Measurements from ENCODE around the gene PSMA6.
"Not testable (repeated sequence)": the region's sequence is repeated elsewhere in the genome, so short reads cannot be mapped to it uniquely, and the experiment has no call there.

The PSMA6 gene

DNA sequence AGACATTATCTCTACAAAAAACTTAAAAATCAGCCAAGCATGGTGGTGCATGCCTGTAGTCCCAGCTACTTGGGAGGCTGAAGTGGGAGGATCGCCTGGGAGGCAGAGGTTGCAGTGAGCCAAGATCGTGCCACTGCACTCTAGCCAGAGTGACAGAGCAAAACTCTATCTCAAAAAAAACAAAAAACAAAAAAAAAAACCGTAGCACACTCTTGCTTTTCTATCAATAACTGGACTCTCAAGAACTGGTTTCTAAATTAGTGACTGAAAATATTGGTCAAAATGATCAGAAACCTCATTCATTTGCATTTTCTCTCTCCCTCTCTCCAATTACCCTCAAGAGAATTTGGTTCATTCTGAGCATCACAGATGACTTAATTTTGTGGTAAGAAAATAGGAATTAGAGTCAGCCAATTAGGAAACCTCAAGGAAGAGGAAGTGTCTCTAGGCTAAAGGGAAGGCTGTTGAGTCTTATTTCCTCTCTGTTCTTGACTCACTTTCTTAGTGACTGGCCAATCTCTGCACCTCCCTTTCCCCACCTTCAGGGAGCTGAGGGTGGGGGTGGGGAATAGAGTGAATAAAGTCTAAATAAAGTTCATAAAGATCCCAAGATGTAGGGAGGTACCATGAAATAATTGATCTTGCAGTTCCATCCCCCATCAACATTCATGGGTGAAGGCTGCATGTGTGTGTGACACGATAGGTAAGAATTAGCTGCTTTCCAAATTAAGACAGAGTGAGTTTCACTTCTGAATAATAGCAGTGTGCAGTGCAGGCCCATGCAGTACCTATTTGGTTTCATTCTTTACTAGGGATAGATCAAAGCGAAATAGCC, 6.8 kb upstream of the PSMA6 start:
- DNase-seq (ENCODE audit: low spot score) = no peak

DNA sequence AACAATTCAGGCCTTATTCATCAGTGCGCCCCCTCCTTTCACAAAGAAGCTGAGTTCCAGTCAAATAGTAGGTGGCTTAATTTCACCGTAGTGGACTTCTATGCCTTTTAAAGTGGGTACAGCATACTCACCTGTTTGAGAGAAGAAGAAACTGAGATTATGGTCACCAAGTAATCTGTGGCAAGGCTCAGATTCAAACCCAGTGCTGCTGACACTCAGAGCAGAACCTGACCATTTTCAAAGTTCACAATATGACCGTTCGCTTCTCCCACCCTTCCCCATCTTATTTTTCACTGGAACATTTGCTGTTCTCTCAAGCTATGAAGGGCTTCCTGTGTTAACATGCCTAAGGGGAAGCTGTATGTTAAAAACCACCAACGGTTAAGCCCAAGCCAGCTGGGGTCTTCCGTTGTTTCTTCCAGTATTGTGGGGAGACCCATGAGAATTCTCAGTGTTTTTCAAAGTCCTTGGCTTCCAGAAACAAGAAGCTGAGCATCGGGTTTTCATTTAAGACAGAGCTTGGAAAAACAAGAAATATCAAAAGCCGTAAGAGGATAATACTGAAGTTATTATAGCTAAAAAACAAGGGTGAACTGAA, 6.1 kb upstream of the PSMA6 start:
- no peak for DNase-seq (ENCODE audit: low spot score)

DNA sequence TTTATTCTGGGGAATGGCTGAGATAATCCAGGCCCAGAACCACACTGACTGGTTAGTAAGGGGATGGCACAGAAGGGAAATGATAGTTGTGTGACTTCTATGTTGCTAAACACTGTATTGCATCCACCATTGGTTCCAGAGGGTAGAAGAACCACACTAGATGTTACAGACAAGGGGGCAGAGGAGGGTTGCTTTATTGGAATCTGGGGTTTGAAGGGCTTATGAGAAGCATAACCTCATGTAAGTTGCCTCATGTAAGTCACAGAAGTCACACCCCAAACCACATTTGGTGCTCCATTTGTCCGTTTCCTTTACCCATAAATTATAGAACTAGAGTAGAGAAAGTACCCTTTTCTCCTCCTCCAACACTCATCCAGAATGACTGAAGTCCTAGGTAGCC, 5.5 kb upstream of the PSMA6 start:
- no peak for DNase-seq (ENCODE audit: low spot score)

DNA sequence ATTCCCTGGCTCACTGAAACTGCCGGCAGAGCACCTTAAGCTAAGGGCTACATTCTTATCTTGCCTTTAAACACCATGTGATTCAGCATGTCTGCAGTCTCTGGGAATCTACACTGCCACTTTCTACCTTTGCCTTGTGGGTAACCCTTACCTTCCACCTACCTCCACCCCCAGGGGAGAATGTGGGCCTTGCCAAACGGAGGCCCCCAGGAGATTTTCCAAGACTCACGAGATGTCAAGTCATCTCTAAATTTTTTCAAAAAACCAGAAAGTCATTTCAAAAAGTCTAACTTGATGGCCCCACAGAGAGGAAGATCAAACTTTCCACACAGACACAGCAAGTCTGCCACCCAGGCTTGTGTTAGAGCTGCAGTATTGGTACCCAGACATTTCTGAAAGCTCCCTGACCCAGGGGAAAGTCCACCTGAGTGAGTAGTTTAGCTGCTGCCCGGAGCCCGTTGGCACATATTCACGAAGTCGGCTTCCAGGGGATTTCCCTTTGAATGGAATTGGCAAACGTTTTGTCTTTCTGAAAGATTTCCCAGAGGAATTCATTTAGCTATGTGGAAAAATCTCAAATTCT, 4.7 kb upstream of the PSMA6 start:
- DNase-seq (ENCODE audit: low spot score) = no peak

DNA sequence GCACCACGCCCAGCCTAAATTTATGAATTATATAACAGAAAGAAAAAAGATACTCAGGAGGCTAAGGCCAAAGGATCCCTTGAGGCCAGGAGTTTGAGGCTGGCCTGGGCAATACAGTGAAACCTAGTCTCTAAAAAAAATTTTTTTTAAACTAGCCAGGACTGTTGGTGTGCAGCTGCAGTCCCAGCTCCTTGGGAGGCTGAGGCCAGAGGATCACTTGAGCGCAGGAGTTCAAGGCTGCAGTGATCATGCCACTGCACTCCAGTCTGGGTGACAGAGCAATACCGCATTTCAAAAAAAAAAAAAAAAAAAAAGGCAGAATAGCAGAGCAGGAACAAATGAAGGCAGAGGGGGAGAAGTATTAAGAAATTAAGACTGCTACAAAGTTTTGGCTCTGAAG, 2.6 kb upstream of the PSMA6 start:
- no peak for DNase-seq (ENCODE audit: low spot score)

DNA sequence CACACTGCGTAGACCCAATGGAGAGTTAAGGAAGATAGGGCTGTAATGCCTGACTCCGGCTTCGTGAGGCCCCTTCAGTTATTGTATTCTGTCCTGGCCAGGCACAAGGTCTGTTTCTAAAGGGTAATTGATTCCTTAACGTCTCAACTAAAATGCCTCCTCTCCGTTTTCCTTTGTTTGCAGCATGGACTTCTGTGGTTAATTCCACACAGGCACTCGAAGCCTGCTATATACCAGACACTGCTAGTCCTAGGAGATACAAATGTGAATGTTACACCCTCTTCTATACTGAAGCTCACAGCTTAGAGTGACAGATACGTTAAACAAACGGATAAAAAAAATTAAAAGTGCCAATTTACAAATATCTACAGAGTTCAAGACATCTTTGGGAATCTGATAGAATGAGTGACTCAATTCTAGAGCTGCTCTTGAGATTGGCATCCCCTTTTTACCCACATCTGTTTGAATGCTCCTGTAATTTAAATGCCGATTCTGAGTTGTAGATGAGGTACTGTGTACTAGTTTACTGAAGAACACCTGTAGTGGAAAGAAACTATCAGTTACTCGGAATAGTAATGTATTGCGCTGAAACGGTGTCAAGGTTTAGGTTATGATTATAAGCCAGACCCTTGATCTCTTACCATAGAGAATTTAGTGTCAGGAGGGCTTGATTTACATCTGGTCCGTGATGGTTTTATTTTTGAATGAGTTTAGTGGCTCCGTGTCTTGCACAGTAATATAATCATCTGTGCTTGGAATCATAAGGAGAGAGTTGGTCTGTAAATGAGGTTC, 784 bp downstream of the PSMA6 start:
- no peak for DNase-seq (ENCODE audit: low spot score)

DNA sequence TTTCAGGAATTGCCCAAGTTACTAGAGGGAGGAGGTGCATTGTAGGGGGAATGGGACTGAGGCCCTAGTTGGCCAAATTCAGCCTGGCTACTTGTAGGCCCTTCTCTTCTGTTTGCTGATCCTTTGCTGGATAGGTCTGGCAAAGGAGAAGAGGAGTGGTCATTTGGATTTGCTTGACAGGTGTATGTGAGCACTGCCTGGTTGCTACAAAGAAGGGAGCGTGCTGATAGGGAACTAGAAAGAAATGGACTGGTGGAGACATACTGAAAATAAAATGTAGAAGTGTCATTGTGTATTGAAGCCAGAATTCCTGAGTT, 3.6 kb downstream of the PSMA6 start:
- DNase-seq (ENCODE audit: low spot score) = no peak

DNA sequence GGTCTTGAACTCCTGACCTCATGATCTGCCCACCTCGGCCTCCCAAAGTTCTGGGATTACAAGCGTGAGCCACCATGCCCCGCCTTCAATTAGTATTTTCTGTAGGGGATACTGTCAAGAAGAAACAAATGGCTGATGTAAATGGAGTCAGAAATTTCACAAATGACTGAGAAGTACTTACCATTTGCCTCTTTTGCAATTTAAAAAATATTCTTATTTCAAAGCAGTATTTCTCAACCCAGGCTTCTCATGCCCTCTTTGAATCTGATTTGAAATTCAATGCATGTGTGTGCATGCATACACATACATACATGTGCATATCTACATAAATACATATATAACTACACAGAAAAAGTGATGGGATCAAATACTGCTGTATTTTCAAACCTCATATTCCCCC, 4.4 kb downstream of the PSMA6 start:
- no peak for DNase-seq (ENCODE audit: low spot score)

DNA sequence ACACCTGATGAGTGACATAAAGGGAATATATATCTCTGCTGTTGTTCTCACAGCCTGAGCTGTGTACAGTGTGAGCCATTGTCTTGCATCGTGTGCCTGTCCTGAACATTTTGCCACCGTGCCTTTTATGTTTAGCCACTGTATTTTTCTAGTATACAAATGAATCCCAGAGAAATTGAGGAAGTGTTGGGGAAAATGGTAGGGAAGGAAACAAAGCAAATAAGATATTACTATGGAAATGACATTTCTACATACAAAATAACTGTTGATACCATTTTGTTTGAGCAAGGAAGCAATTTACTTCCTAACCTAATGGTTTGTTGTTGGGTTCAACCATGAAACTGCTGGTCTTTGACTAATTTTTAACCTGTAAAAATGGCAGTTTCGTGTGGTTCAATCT, 5.5 kb downstream of the PSMA6 start:
- DNase-seq (ENCODE audit: low spot score) = no peak

DNA sequence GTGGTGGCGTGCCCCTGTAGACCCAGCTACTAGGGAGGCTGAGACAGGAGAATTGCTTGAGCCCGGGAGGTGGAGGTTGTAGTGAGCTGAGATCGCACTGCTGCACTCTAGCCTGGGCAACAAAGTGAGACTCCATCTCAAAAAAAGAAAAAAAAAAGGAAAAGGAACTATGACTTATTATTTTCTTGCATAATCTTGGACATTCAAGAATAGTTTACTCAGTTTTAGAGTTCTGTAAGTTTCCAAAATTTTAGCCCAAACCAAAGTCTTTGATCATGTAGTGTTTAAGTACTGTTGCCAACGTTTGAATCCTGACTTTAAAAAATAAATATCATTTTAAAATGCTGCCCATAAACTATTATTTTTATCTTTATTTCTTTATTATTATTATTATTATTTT, 6.2 kb downstream of the PSMA6 start:
- DNase-seq (ENCODE audit: low spot score) = no peak

DNA sequence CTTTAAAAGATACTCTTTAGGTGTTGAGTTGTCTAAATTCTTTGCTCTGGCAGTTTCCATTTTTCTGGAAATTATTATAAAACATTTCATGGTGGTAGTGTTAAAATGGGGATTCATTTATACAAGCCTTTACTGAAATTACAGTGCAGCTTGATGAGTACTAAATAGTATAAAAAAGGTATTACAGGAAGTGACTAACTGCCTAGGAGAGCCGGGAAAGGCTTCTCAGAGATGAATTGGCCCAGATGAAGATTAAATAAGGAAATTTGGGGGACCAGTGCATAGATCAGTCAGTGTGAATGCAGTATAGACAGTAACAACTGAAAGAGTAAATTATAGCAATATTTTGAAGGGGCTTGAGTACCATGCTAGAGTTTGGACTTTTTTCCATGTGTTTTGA, 7.5 kb downstream of the PSMA6 start:
- no peak for DNase-seq (ENCODE audit: low spot score)

DNA sequence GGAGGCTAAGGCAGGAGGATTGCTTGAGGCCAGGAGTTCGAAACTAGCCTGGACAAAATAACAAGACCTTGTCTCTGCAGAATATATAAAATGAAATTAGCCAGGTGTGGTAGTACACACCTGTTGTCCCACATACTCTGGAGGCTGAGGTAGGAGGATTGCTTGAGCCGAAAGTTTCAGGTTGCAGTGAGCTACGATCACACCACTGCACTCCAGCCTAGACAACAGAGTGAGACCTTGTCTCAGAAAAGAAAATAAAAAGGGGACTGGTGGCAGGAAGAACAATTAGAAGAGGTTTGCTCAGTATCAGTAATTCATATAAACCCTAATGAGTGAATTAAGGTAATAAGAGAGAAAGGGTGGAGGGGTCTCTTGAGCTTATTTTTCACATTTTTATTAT, 8.0 kb downstream of the PSMA6 start:
- DNase-seq (ENCODE audit: low spot score) = no peak

DNA sequence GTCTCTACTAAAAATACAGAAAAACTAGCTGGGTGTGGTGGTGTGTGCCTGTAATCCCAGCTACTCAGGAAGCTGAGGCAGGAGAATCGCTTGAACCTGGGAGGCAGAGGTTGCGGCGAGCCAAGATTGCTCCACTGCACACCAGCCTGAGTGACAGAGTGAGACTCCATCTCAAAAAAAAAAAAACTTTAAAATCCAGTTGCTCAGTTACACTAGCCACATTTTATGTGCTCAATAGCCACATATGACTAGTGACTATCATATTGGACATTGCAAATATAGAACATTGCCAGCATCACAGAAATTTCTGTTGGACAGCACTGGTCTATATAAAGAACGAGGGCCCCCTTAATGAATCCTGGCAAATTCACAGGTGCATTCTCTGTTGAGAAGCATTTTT, 9.2 kb downstream of the PSMA6 start:
- DNase-seq (ENCODE audit: low spot score) = not testable (repeated sequence)

DNA sequence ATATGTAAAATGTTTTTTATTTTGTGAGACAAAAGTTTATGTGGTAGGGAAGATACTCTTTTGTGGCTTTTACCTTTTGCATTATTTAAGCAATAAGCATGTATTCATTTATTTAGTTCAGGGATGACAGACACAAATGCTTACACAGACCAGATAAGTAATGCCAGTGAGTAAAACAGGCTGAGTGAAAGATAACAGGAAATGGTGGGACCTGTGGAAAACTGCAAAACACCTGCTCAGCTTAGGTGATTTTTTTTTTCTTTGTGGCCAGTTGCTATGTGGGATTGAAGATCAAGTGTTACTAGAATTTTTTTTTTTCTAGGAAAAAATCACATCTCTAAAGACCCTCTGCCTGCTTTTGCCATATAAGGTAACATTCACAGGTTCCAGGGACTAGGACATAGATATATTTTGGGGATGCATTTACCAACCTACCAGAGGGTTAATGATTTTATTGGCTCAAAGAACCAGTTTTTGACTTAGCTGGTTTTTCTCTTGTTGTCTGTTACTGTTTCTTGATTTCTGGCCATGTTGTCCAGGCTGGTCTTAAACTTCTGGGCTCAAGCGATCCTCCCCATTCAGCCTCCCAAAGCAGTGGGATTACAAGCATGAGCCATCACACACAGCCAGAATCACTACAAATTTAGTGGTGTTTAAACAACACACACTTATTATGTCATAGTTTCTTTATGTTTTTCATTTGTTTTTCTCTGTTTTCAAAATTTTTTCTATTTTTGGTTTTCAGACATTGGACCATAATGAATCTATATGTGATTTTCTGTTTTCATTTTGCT, 9.8 kb downstream of the PSMA6 start:
- DNase-seq (ENCODE audit: low spot score) = no peak

DNA sequence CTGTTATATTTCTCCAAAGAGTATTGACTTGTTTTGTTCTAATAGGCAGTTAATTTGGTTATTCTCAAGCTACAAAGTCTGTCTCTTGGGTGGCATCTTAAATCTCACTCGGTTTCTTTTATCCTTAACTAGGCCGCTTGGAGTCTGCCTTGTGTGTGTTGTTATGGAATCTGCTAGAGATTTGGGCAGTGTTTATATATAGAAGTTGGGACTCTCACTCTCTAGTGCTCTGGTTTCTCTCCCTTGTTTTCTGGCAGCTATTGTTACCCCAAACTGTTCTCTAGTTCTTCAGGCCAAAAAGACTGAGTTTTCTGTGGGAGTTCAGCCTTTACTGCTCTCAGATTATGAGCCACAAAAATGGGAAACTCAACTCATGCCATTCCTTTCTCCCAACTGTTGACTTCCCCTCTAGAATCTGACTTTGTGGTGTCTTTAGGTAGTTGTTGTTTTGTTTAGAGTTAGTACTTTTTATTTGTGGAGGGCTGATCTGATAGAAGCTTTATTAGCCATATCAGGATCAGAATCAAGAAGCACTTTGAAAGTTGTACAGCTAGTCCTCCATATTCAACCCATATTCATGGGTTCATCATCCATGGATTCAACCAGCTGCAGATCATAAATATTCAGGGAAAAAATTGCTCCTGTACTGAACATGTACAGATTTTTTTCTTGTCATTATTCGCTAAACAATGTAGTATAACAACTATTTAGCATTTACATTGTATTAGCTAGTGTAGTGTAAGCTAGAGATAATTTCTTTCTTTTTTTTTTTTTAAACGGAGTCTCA, 11.2 kb downstream of the PSMA6 start:
- no peak for DNase-seq (ENCODE audit: low spot score)

DNA sequence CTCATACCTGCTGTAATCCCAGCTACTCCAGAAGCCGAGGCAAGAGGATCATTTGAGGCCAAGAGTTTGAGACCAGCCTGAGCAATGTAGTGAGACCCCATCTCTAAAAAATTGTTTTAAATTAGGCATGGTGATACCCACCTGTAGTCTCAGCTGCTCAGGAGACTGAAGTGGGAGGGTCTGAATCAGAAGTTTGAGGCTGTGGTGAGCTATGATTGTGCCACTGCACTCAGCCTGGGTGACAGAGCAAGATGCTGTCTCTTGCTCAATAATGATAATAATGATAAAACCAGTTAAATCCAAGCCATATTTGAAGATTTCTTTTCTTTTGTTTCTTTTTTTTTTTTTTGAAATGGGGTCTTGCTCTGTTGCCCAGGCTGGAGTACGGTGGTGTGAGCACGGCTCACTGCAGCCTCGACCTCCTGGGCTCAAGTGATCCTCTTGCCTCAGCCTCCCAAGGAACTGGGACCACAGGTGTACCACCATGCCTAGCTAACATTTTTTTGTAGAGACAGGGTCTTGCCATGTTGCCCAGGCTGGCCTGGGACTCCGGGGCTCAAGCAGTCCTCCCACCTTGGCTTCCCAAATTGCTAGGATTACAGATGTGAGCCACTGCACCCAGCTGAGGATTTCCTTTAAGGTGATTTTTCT, 12.8 kb downstream of the PSMA6 start:
- no peak for DNase-seq (ENCODE audit: low spot score)

DNA sequence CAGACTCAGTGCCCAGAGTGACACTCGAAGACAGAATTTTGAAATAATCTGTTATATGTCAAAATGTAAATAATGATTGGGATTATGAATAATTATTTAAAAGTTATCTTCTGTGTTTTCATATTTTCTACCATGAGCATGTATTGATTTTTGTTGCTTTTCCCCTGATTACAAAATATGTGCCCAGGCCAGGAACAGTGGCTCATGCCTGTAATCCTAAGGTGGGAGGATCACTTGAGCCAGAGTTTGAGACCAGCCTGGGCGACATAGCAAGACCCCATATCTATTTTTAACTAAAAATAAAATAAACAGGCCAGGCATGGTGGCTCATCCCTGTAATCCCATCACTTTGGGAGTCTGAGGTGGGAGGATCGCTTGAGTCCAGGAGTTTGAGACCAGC, 13.5 kb downstream of the PSMA6 start:
- no peak for DNase-seq (ENCODE audit: low spot score)

DNA sequence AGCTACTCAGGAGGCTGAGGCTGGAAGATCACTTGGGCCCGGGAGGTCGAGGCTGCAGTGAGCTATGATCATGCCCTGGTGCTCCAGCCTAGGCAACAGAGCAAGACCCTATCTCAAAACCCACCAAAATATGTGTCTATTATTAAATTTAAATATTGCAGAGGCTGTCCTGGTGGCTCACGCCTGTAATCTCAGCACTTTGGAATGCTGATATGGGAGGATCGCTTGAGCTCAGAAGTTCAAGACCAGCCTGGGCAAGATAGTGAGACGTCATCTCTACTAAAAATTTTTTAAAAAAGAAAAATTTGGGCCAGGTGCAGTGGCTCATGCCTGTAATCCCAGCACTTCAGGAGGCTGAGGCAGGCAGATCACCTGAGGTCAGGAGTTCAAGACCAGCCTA, 13.9 kb downstream of the PSMA6 start:
- no peak for DNase-seq (ENCODE audit: low spot score)

DNA sequence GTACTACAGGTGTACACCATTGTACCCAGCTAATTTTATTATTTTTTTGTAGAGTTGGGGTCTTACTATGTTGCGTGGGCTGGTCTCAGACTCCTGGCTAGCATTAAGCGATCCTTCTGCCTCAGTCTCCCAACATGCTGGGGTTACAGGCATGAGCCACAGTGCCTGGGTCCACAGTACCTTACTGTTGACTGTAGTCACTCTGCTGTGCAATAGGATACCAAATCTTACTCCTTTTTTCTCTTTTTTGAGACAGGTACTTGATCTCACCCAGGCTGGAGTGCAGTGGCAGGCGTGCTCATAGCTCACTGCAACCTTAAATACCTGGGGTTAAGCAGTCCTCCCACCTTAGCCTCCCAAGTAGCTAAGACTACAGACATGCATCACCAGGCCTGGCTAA, 25.6 kb downstream of the PSMA6 start:
- no peak for DNase-seq (ENCODE audit: low spot score)

DNA sequence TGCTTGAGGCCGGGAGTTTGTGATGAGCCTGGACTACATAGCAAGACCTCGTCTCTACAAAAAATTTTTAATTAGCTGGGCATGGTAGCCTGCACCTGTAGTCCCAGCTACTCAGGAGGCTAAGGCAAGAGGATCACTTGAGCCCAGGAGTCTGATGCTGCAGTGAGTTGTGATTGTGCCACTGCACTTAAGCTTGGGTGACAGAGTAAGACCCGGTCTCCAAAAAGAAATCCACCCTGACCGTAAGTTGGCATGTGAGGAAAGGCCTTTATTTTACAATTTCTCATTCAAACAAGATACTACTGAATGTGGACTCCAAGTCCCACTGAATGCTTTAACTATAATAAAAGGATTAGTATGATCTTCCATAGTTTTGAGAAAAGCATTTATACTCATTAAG, 27.3 kb downstream of the PSMA6 start:
- DNase-seq (ENCODE audit: low spot score) = no peak

DNA sequence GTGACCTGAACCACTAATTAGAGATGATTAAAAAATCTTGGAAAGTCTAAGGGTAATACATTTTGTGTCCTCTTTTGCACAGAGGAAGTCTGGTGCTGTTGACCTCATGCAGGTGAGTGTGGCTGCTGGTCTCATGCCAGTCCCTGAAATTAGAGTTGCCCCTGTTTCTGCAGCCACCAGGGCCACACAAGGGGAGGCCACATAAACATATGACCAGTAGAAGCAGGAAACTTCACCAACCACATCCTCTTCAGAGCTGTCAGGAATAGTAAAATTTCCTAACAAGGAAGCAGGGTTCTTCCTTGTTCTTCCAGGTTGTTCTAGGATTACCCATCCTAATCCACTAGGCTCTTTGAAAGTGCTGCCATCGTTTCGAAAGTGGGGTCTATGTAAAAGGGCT, 28.3 kb downstream of the PSMA6 start:
- DNase-seq (ENCODE audit: low spot score) = no peak

Data from LoVo (cell line).